Epidermal melanocyte (primary cell): ENCODE results near the gene PLCXD3.
"Not testable (repeated sequence)": the region's sequence is repeated elsewhere in the genome, so short reads cannot be mapped to it uniquely, and the experiment has no call there.

Experiments
- DNase-seq: peaks from one replicate; pipeline ENCODE4 v3.0.0; 2011; ENCODE audit warnings: low spot score; ENCODE audit not compliant: insufficient read length

Gene PLCXD3

DNA sequence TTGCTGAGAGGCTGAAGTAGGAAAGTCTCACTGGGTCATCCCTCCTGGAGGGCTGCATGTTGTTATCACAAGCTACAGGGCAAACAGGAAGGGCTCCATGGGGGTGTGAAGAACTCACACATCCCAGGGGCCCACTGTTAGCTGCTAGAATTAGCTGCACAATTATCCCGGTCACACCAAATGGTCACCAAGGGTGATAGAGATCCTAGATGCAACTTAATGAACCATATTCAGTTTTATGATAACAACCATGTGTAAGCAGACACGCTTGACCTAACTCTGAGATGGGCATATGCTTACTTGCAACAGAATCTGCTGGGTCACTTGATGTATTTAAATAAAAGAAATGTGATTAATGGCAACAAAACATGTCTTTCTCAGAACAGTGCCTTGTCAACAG, 153.6 kb downstream of the PLCXD3 start:
- DNase-seq, result no peak

DNA sequence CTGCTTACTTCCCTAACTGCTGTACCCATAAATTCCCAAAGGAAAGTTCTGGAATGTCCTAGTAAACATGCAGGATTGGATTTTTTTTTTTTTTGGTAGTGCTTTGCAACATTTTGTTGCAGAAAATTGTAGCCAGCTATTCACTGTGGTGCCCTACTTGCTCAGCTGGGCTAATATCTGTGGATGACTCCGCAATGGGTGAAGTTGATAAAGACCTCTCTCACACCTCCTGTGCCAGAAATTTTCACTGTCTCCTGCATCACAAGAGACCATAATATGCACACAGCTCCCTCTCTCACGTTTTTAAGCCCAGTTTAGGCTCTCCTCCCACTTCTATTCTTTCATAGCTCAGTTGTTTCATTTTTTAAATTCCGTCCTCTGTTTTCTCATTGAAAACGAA, 160.6 kb downstream of the PLCXD3 start:
- DNase-seq, result no peak

DNA sequence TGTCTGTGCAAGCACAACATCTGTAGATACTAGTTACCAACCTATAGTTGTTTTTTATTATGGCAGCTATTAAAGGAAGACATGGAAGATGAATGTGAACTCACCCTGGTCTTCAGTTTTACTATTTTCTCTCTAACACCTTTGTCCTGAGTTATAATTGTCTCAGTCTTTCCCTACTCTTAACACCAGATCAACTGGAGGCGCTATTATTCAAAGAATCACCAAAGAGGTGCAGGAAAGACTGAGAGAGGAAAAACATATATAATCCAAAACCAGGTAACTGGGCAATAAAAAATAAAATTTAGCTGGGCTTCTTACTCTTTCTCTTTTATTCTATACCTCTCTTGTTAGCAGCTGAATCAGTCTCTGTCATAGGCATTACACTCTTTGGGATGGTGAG, 162.8 kb downstream of the PLCXD3 start:
- no peak for DNase-seq

DNA sequence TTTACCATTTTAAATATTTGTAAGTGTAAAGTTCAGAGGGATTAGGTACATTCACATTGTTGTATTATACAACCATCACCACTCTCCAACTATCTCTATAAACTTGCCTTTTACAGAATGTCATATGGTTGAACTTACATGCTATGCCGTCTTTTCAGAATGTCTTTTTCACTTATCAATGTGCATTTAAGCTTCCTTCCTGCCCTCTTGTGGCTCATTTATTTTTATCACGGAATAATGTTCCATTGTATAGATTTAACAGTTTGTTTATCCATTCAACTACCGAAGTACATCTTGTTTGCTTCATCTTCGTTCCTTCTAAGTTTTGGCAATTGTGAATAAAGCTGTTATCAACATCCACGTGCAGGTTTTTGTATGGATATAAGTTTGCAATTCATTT, 163.8 kb downstream of the PLCXD3 start:
- no peak for DNase-seq

DNA sequence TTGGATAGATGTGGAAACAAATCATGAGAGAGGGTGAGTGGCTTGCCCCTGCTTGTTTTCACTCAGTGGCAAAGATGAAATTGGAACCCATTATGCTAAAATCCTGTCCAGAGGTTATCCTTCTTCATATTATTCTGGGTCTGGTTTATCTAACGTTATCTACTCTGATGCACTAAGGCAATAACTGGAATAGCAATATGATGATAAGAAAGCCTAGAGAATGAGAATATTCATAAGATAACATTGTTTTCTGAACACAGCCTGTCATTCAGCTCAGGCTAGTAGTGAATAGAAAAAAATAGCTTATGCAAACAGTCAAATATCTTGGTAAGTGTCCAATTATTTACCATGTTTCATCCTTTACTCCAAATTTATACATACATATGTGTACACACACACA, 165.1 kb downstream of the PLCXD3 start:
- no peak for DNase-seq

DNA sequence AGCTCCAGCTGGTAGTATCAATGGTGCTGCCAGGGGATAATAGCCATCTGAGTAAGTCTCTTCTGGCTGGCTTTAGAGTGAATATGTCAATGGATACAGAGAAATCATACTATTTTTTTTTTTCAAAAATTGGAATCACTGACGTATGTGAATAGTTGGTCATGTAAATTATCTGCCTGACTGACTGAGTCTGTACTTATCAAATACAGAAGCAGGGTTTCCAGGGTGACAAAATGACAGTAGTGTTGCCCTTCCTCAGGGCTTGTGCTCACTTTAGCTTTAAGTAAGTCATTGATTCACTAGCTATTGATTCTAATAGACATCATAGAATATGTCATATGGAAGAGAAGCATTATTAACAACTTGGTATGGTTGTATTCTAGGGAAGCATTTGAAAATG, 171.1 kb downstream of the PLCXD3 start:
- no peak for DNase-seq

DNA sequence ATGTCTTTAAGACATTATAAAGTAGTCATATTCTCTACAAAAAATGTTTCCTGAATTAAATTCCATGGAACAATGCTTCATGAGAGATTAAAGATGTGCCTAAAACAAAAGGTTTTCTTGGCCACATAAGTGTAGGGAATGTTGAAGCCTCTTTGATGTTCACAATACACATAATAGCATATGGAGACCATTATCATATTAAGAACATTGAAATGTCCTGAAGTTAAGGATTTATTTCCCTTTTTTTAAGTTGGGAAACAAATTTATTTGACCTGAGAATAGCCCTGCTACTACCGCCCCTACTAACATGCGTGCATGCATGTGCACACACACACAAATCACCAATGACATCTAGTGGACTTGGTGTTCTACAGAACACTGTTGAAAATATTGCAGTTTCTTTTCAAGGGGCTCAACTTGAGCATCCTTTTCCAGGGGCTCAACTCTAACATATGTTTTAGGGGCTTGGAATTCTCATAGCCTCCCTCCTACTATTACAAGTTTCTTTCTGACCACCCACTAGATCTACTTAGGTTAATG, 172.2 kb downstream of the PLCXD3 start:
- DNase-seq, result no peak

DNA sequence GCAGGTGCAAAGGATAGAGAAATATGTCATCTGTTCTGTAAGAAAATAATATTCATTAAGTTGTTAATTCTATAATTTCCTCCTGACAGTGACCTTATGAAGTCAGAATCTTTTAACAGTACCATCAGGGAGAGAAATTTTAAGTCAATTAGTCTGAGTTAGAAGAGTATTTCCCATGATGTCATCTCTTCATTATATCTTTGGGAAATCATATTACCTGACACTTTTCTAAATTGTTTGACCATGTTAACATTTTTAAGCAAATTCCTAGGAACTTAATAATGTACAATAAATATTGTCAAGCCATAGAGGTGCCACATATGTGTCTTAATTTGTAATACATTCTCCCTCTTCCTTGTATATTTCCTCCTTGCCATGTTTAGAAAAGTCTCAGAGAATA, 172.7 kb downstream of the PLCXD3 start:
- no peak for DNase-seq

DNA sequence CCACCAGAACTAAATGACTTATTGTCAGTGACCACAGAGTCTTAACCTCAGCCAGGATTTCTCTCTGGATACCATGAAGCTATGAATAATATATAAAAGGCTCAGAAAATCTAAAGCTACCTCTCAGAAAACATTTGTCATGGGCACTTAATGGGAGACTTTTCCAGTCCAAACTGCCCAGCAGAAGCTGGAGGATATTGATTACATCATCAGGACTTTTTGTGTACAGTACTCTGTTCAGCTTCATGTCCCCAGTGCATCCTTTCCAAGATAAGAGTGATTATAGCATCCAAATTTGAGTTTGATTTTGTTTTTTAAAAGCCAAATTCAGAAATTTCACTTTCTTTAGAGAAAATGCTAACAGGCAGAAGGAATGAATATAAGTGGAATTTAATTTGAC, 173.2 kb downstream of the PLCXD3 start:
- DNase-seq, result no peak

DNA sequence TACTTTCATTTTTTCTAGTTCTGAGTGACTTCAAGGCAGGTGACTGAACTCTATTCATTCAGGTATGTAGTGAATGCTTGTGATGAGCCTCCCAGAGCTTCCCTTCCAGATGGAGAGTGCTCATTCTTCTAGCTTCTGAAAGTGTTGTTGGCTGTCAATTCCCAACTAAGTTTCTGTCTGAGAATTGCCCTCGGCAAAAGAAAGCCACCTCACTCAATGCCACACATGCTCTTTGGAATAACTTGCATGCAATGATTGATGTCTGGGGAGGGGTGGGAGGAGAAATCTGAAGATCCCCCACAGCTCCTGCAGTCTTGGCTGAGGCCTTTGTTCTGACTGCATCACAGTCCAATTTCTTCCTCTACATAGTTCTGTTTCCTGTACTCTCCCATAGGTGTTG, 173.9 kb downstream of the PLCXD3 start:
- no peak for DNase-seq

DNA sequence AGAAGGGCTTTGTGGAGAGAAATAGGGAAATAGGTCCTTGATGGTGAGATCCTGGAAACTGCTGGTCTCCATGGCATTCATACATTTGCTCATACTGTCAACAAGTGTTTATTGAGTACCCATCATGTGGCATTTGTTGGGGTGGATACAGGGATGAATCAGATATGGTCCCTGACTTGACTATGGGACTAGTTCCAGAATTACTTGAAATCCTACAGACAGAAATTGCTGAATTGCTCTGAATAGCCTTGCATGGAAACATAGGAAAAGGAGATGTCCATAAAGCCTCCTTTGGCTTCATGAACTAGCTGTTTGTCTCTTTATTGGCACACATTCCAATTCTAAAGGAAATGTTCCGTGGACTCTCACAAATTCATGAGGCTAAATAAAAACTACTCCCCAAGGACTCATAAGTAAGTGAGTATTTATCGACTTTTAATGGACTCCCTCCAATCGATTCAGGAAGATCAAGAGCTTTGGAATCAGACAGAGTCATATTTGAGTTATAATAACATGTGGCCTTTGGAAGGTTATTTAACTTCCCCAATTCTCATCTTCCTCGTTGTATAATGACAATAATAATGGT, 174.7 kb downstream of the PLCXD3 start:
- DNase-seq, result no peak

DNA sequence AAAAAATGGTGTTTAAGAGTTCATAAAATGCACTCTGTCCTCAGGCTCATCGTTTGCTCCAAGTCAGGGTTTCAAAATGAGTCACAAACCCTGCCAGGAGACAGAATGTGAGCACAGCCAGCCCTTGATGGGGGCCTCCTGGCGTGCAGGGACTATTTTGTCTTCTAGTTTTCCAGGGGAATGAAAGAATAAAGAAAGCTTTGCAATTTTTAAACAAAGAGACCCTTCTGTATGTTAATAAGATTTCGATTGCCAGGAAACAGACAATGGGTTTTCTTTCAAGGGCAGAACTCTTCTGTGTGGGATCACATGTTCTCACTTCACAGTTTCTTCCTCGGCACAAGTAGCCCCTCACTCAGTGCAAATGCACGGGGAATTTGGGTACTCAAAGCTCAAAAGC, 175.6 kb downstream of the PLCXD3 start:
- DNase-seq, result no peak

DNA sequence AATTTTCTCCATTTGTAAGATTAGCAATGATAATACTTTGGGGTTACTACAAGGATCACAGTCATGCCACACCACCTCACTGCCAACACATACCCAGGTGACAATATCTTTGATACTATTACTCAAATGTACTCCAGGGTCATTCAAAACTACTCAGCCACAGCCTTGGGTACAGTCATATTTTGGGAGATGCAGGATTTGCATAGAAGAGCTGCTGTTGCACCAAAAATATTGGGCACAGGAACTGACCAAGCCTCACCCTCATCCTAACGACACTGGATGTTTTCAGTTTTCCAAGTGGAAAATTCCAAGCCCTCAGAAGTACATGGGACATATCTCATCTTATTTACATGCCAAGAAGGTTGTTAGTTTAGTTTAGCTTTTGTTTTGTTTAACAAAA, 176.2 kb downstream of the PLCXD3 start:
- DNase-seq, result no peak

DNA sequence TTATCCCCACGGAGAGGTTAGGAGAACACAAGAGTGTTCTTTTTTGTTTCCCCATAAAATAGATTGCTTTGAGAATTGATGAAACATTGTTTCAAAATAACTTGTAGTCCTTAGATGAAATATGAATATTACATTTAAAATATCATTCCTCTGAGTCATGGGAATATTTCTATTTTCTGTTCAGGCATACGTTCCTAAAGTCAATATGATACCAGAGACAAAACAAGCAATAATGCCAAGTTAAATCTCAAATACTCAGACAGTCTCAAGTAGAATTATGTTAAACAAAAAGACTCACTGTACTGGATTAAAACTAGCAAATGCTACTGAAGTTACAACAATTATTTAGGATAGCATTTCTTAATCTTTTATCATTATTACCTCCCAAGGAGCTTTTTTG, 185.3 kb downstream of the PLCXD3 start:
- DNase-seq, result no peak

DNA sequence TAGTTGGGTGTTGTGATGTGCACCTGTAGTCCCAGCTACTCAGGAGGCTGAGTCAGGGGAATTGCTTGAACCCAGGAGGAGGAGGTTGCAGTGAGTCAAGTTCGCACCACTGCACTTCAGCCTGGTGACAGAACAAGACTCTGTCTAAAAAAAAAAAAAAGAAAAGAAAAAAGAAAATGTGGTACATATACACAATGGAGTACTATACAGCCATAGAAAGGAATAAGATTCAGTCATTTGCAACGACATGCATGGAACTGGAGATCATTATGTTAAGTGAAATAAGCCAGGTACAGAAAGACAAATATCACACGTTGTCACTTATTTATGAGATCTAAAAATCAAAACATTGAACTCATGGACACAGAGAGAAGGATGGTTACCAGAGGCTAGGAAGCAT, 187.6 kb downstream of the PLCXD3 start:
- DNase-seq, result not testable (repeated sequence)

DNA sequence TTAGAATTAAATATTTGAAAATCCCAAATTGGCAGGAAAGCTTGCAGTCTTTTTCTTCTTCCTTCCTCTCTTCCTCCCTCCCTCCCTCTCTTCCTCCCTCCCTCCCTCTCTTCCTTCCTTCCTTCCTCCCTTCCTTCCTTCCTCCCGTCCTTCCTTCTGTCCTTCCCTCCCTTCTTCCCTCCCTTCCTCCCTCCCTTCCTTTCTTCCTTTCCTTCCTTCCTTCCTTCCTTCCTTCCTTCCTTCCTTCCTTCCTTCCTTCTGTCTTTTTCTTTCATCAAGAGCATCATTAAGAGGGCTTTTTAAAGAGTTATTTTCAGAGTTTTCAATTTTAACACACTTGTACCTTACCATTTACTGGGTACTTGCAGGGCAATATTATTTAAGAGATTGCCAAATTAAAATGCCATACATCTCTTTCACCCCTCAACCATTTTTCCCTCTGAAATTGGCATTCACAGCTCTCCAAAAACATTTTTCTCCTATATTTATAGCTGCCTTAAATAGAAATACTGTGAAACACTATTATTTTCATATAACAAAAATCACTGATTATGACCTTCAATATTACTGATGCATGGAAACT, 197.8 kb downstream of the PLCXD3 start:
- DNase-seq, result no peak

DNA sequence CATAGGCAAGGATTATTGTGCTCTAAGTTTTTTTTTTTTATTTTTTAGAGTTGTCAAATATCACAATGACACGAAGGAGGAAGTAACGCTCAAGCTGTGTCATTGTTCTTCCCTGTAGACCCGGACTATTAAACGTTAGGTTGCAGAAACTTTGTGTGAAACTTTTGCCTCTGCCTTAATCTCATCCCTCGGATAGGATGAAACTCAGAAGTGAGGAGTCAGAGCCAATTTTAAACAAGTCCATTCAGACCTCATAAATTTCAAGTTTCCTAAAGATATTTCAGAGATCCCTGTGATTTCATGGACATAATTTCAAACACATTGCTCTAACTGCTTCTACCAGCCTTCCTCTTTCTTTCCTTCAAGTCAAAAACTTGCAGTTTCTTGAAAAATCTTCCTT, 198.3 kb downstream of the PLCXD3 start:
- no peak for DNase-seq

DNA sequence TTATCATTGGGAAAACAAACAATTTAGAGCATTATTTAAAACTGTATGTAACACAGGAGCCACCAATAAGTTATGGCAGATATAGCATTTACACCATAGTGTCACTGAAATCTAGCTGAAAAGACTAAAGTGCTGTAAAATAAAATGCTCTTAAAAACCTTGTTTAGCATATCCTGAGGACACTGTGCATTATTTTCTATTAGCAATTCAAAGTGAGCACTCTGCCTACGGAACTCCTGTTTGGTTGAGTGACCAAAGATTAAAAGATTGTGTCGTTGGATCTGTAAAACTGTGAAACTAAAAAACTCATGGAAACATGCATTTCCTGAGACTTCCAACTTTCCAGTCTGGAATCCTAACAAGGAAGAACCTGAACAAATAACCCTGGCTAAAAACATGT, 201.1 kb downstream of the PLCXD3 start:
- DNase-seq, result no peak

DNA sequence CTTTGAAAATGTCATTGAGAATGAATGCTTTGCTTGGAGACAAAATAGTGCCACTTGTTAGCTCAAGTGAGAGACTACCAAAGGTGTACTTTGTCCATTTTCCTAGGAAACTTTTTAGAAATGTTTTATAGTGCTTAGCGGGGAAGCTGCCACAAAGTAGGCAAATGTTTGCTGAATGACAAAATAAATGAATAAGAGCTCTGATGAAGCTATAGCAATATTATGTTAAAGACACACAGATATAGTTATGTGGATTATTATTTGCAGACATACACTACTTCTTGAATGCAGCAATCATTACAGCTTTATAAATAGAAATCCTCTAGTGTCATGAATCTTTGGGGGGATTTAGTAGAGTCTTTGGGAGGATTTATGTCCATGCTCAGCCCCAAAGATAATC, 204.4 kb downstream of the PLCXD3 start:
- DNase-seq, result no peak

DNA sequence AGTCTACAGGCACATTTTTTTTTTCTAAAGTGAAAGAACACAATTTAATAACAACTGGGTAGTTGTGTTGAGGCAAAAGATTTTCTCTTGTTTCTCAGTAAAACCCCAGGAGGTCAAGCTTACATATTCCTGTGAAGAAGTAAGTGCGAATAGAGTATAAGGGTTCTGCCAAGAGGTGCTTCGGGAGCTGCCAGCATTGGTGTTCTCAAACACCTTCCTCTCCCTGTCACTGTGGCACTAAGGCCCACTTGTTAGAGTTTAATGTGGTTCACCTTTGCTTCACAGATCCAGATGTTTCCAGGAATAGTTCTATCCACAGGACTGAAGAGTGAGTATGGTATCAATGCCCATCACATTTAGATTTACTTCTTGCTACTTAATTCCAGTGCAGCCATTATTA, 205.3 kb downstream of the PLCXD3 start:
- DNase-seq, result no peak

DNA sequence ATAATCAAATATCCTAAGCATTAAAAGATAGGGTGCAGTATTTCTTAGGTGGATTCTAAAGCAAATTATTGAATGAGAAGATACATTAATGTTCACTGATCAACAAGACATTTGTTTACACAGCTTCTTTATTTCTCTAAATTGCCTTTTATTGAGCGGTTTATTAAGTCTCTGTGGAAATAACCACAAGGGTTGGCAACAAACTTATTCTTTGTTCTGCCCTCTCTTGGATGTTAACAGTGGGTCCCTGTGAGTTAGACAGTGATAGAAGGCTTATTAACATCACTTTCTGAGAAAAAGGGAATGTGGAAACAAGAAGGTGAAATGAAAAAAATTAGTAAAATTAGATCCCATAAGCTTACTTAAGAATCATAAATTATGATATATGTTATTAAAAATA, 214.3 kb downstream of the PLCXD3 start:
- no peak for DNase-seq

DNA sequence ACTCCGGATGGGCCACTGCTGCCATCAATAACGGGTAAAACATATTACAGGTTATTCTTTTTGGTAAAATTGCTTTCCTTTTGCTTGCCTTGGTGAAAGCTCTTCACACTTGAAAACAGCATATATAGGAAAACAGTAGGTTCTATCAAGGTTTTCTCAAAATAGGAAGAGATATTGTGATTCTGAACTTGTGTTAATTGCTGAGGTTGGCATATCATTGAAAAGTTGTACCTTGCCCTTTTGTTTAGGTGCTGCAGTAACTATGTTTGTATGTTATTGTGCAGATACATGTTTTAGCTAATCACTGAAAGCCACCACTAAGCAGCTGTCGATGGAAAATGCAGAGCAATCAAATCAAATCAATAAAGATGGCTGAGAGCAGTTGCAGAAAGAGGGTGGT, 219.1 kb downstream of the PLCXD3 start:
- no peak for DNase-seq

DNA sequence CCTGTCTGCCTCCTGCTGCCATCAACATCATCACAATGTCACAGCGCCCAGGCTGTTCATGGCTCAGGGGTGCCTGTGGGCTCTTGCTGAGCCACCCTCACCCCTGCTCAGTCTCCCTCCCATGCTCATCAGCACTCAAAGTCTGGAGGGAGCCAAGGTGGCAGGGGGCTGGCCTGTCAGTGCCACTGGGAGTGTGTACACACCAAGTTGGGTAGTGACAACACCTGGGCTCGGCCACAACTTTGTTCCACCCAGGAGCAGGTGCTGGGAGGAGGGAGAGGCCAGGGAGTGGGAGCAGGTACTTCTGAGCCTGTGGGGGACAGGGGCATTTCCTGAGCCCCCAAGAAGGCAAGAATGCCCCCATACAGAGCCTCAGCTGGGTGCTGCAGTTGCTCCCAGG, 219.6 kb downstream of the PLCXD3 start:
- DNase-seq, result no peak
